IMR-90 (cell line): ENCODE measurements around the gene CHRNA7. TPM values are rescaled to one million over a fixed set of nuclear protein-coding genes. Genes with fewer than 3 reads are reported as not detected.

Source experiments
- ATAC-seq: fragments of 200-7000 bp; cut with Tn5 transposase; 2 replicates; pipeline ENCODE4 v1.9.1; 2020; ENCODE audit warnings: low read depth, mild to moderate bottlenecking, moderate library complexity
- BruUV-seq: library from RNA; stranded (reverse); fragments of 400-500 nt; replicated peaks from 2 replicates; lab custom pipeline; 2021; lab: Mats Ljungman, UMichigan
- CTCF ChIA-PET: fragments of 300-600 bp; formaldehyde crosslinking; extraction: SDS; loops from one replicate; lab custom pipeline; 2021; ENCODE audit warnings: antibody characterized with exemption; lab: Yijun Ruan, JAX
- POLR2A ChIA-PET: fragments of 300-600 bp; sonication (Branson Sonifier 250); formaldehyde crosslinking; loops from one replicate; lab custom pipeline; 2022; ENCODE audit warnings: antibody characterized with exemption; ENCODE audit not compliant: unreplicated experiment; lab: Charles Lee
- DNase-seq: peaks from one replicate; pipeline ENCODE4 v3.0.0; 2013
- H2AFZ ChIP-seq: replicated peaks from 2 replicates; pipeline ENCODE3; 2013; ENCODE audit warnings: low read length, mild to moderate bottlenecking; ENCODE audit not compliant: poor library complexity
- H2AK5ac ChIP-seq: 2 replicates; pipeline ENCODE4 v1.6.1; 2013; ENCODE audit warnings: low read depth, low read length, inconsistent platforms
- H2AK9ac ChIP-seq: replicated peaks from 2 replicates; pipeline ENCODE3; 2013; ENCODE audit warnings: mild to moderate bottlenecking, low read depth, low read length, moderate library complexity; ENCODE audit not compliant: poor library complexity
- H2BK120ac ChIP-seq: 2 replicates; pipeline ENCODE4 v1.6.1; 2013; ENCODE audit warnings: low read depth, low read length, inconsistent platforms
- H2BK15ac ChIP-seq: 3 replicates; pipeline ENCODE4 v1.6.1; 2013; ENCODE audit warnings: low read depth, low read length, inconsistent platforms
- H2BK20ac ChIP-seq: 2 replicates; pipeline ENCODE4 v1.6.1; 2013; ENCODE audit warnings: low read depth, mild to moderate bottlenecking, inconsistent platforms, low read length, moderate library complexity
- H2BK5ac ChIP-seq: 2 replicates; pipeline ENCODE4 v1.6.1; 2013; ENCODE audit warnings: mild to moderate bottlenecking, low read depth, low read length, inconsistent platforms; ENCODE audit not compliant: poor library complexity, severe bottlenecking
- H3K14ac ChIP-seq: replicated peaks from 2 replicates; pipeline ENCODE4 v1.6.1; 2013; ENCODE audit warnings: low read depth, low read length, inconsistent platforms
- H3K18ac ChIP-seq: 2 replicates; pipeline ENCODE4 v1.6.1; 2013; ENCODE audit warnings: low read depth, low read length, control low read depth
- H3K23ac ChIP-seq: 2 replicates; pipeline ENCODE4 v1.6.1; 2013; ENCODE audit warnings: low read depth, low read length, inconsistent platforms
- H3K27ac ChIP-seq: 2 replicates; pipeline ENCODE4 v1.5.1; 2013; ENCODE audit warnings: mild to moderate bottlenecking, control low read depth, low read length; ENCODE audit not compliant: insufficient read depth
- H3K27me3 ChIP-seq: 2 replicates; pipeline ENCODE4 v1.6.1; 2013; ENCODE audit warnings: low read length; ENCODE audit not compliant: control insufficient read depth, insufficient read depth
- H3K36me3 ChIP-seq: 2 replicates; pipeline ENCODE4 v1.6.1; 2013; ENCODE audit warnings: low read length, mixed read lengths; ENCODE audit not compliant: control insufficient read depth, insufficient read depth
- H3K4ac ChIP-seq: 2 replicates; pipeline ENCODE4 v1.6.1; 2013; ENCODE audit warnings: low read depth, low read length, inconsistent platforms
- H3K4me1 ChIP-seq: 2 replicates; pipeline ENCODE4 v1.6.1; 2013; ENCODE audit warnings: low read length, mixed read lengths; ENCODE audit not compliant: control insufficient read depth, insufficient read depth
- H3K4me2 ChIP-seq: 2 replicates; pipeline ENCODE4 v1.6.1; 2013; ENCODE audit warnings: low read depth, mild to moderate bottlenecking, control low read depth, low read length, moderate library complexity
- H3K4me3 ChIP-seq: 2 replicates; pipeline ENCODE4 v1.5.1; 2013; ENCODE audit warnings: low read depth, mild to moderate bottlenecking, control low read depth, low read length, moderate library complexity; ENCODE audit not compliant: insufficient read depth
- H3K56ac ChIP-seq: 2 replicates; pipeline ENCODE4 v1.6.1; 2013; ENCODE audit warnings: low read length, inconsistent platforms; ENCODE audit not compliant: insufficient read depth; ENCODE audit errors: extremely low read depth
- H3K79me1 ChIP-seq, 2 experiments: 2 replicates each; pipeline ENCODE4 v1.6.1; 2013; ENCODE audit warnings: low read length in 2 of 2, inconsistent platforms in 1 of 2, low read depth in 1 of 2
- H3K9ac ChIP-seq: 2 replicates; pipeline ENCODE4 v1.6.1; 2013; ENCODE audit warnings: low read depth, low read length, control low read depth
- H3K9me1 ChIP-seq: 2 replicates; pipeline ENCODE4 v1.6.1; 2013; ENCODE audit warnings: low read length, inconsistent platforms; ENCODE audit not compliant: insufficient read depth
- H3K9me3 ChIP-seq: 2 replicates; pipeline ENCODE4 v1.6.1; 2013; ENCODE audit warnings: low read length; ENCODE audit not compliant: control insufficient read depth, insufficient read depth
- H4K20me1 ChIP-seq: 2 replicates; pipeline ENCODE4 v1.6.1; 2013; ENCODE audit warnings: low read length, inconsistent platforms; ENCODE audit not compliant: insufficient read depth
- H4K5ac ChIP-seq: 2 replicates; pipeline ENCODE4 v1.6.1; 2013; ENCODE audit warnings: mild to moderate bottlenecking, low read depth, low read length, control low read depth
- H4K8ac ChIP-seq, 2 experiments: 2 replicates each; pipeline ENCODE4 v1.6.1; 2013; ENCODE audit warnings: low read depth in 2 of 2, low read length in 2 of 2, control low read depth in 1 of 2, inconsistent platforms in 1 of 2
- H4K91ac ChIP-seq: 2 replicates; pipeline ENCODE4 v1.6.1; 2013; ENCODE audit warnings: low read depth, low read length, inconsistent platforms; ENCODE audit not compliant: insufficient read depth
- BHLHE40 ChIP-seq: fragments of 150-350 bp; IDR thresholded peaks from 2 replicates; pipeline ENCODE4 v1.6.1; 2016; ENCODE audit warnings: mild to moderate bottlenecking, low read depth, low read length
- CEBPB ChIP-seq: IDR thresholded peaks from 2 replicates; pipeline ENCODE4 v1.6.1; 2012; ENCODE audit warnings: low read depth, low read length, improper control_type of control experiment
- CHD1 ChIP-seq: IDR thresholded peaks from 2 replicates; pipeline ENCODE4 v1.6.1; 2012; ENCODE audit warnings: low read depth, low read length, improper control_type of control experiment
- FOS ChIP-seq: fragments of 150-350 bp; IDR thresholded peaks from 2 replicates; pipeline ENCODE4 v1.6.1; 2016; ENCODE audit warnings: low read depth, low read length
- MAFK ChIP-seq: IDR thresholded peaks from 2 replicates; pipeline ENCODE4 v1.6.1; 2012; ENCODE audit warnings: low read depth, low read length, improper control_type of control experiment
- MAZ ChIP-seq: IDR thresholded peaks from 2 replicates; pipeline ENCODE4 v1.6.1; 2012; ENCODE audit warnings: low read depth, mild to moderate bottlenecking, low read length, improper control_type of control experiment, moderate library complexity, borderline replicate concordance
- MXI1 ChIP-seq: IDR thresholded peaks from 2 replicates; pipeline ENCODE4 v1.6.1; 2012; ENCODE audit warnings: low read depth, mild to moderate bottlenecking, low read length, moderate library complexity, borderline replicate concordance
- NFE2L2 ChIP-seq: fragments of 150-350 bp; IDR thresholded peaks from 2 replicates; pipeline ENCODE4 v1.6.1; 2016; ENCODE audit warnings: low read depth, mild to moderate bottlenecking, low read length
- RAD21 ChIP-seq: IDR thresholded peaks from 2 replicates; pipeline ENCODE4 v1.6.1; 2012; ENCODE audit warnings: low read length, improper control_type of control experiment
- RCOR1 ChIP-seq: IDR thresholded peaks from 2 replicates; pipeline ENCODE4 v1.6.1; 2012; ENCODE audit warnings: mild to moderate bottlenecking, low read length, improper control_type of control experiment; ENCODE audit not compliant: insufficient replicate concordance
- RFX5 ChIP-seq: IDR thresholded peaks from 2 replicates; pipeline ENCODE4 v1.8.0; 2012; ENCODE audit warnings: low read depth, mild to moderate bottlenecking, low read length, moderate library complexity
- SMC3 ChIP-seq: fragments of 150-350 bp; IDR thresholded peaks from 2 replicates; pipeline ENCODE4 v1.6.1; 2016; ENCODE audit warnings: low read depth, mild to moderate bottlenecking, antibody characterized with exemption, low read length, moderate library complexity
- WGBS, 2 experiments: methylation state at CpG; one replicate each; pipeline versions ENCODE4 v1.1.5 to v1.1.7; 2013; ENCODE audit warnings: missing lambda C conversion rate in 2 of 2; ENCODE audit not compliant: insufficient read length in 1 of 2; ENCODE audit errors: extremely low coverage in 2 of 2; 5-methylcytosine and 5-hydroxymethylcytosine counted together
- dilution Hi-C: fragments of 300-500 bp; cut with HindIII; formaldehyde crosslinking; loops from one replicate; pipeline ENCODE4 v1.14.3; 2018; ENCODE audit warnings: low sequenced_read_pairs; ENCODE audit not compliant: unreplicated experiment
- in situ Hi-C: fragments of 300-500 bp; cut with MboI; formaldehyde crosslinking; loops from 3 replicates; pipeline ENCODE4 v1.14.3; 2019; ENCODE audit warnings: low sequenced_read_pairs, inconsistent platforms, mixed read lengths
- intact Hi-C: fragments of 100-400 bp; cut with micrococcal nuclease; formaldehyde crosslinking; loops from 2 replicates; pipeline ENCODE4 v1.10.0; 2022
- polyA plus RNA-seq, 3 experiments: library from polyadenylated mRNA; depleted of rRNA; stranded (reverse); fragments of >200 nt; gene quantifications; 2 replicates each; pipeline ENCODE4 v1.2.3, GENCODE V29; 2012; ENCODE audit warnings: low replicate concordance in 1 of 3
- total RNA-seq: library from RNA; depleted of rRNA; stranded (reverse); fragments of >200 nt; gene quantifications from 2 replicates; pipeline ENCODE4 v1.2.3, GENCODE V29; 2012
- TF ChIP-seq, protein P1 (sequence below): fragments of 150-350 bp; IDR thresholded peaks from 2 replicates; pipeline ENCODE4 v1.6.1; 2016; ENCODE audit warnings: low read depth, mild to moderate bottlenecking, low read length, moderate library complexity, borderline replicate concordance
- TF ChIP-seq, protein P2 (sequence below): conservative IDR thresholded peaks from 2 replicates; pipeline ENCODE4 v1.5.1; 2012; ENCODE audit warnings: mild to moderate bottlenecking, low read depth, low read length, improper control_type of control experiment

The CHRNA7 gene
- total and polyA plus RNA-seq, 2 of the 4 experiments (the other 2 are of a cell fraction) = 0.10 TPM; not detected in 1

DNA sequence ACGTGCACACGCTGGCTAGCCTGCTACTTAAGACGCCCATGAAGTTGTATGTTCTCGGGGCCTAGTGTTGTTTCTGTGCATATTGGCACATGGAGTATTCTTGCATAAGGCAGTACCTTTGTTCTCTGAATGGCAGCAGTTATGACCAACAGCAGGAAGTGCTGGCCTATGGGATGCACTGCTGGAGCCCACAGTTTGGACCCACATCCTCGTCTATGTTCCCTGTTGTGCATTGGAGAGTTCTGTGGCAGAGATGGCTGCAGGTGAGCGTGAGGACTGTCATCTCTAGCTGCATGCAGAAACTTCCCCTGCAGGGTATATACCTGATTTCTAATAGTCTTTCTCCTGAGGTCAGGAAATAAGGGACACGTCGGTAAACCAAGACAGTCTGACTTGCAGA, 81.8 kb downstream of the CHRNA7 start:
- Histone ChIP-seq H3K9me1 (no peaks in the 10 kb centered on the region), H4K8ac (no peak overlapping the region), H3K4ac (no peak overlapping the region), H3K4me1 (no peaks in the 10 kb centered on the region), H3K27ac (no peak overlapping the region), H2AFZ (no peak overlapping the region), H3K27me3 (no peaks in the 10 kb centered on the region), H2BK5ac (no peak overlapping the region), H2BK20ac (no peak overlapping the region), H3K56ac (no peak overlapping the region), H3K9me3 (no peaks in the 10 kb centered on the region), H3K9ac (no peak overlapping the region), H3K4me2 (no peak overlapping the region), H2BK15ac (no peak overlapping the region), H2AK5ac (no peak overlapping the region), H3K14ac (no peak overlapping the region), H4K5ac (no peak overlapping the region), H3K4me3 (no peak overlapping the region), H4K20me1 (no peaks in the 10 kb centered on the region), H2BK120ac (no peak overlapping the region), H3K18ac (no peak overlapping the region), H3K36me3 (no peaks in the 10 kb centered on the region), H3K23ac (no peak overlapping the region), H3K79me1 (no peaks in the 10 kb centered on the region), H2AK9ac (no peak overlapping the region), H4K91ac (no peak overlapping the region)
- no TSS peak for BruUV-seq
- in situ Hi-C loops = no loop called here
- intact Hi-C loops = no loop called here
- ATAC-seq = no peak
- 80% methylated on average over 4 of the region's 8 CpGs; no CpG with 5 or more reads in 1 of the 2 experiments for WGBS, 2 experiments
- DNase-seq = no peak
- ChIA-PET CTCF (no interaction called here), POLR2A (no interaction called here)
- dilution Hi-C loops = no loop called here
- TF ChIP-seq RAD21 = no peak
- TF ChIP-seq RFX5 = no peak
- TF ChIP-seq RCOR1 = no peak
- TF ChIP-seq, protein P1, sequence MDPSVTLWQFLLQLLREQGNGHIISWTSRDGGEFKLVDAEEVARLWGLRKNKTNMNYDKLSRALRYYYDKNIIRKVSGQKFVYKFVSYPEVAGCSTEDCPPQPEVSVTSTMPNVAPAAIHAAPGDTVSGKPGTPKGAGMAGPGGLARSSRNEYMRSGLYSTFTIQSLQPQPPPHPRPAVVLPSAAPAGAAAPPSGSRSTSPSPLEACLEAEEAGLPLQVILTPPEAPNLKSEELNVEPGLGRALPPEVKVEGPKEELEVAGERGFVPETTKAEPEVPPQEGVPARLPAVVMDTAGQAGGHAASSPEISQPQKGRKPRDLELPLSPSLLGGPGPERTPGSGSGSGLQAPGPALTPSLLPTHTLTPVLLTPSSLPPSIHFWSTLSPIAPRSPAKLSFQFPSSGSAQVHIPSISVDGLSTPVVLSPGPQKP = no peak
- no peak for TF ChIP-seq CHD1
- TF ChIP-seq CEBPB = no peak
- TF ChIP-seq MAFK = no peak
- no peak for TF ChIP-seq MAZ
- no peak for TF ChIP-seq NFE2L2
- TF ChIP-seq, protein P2, sequence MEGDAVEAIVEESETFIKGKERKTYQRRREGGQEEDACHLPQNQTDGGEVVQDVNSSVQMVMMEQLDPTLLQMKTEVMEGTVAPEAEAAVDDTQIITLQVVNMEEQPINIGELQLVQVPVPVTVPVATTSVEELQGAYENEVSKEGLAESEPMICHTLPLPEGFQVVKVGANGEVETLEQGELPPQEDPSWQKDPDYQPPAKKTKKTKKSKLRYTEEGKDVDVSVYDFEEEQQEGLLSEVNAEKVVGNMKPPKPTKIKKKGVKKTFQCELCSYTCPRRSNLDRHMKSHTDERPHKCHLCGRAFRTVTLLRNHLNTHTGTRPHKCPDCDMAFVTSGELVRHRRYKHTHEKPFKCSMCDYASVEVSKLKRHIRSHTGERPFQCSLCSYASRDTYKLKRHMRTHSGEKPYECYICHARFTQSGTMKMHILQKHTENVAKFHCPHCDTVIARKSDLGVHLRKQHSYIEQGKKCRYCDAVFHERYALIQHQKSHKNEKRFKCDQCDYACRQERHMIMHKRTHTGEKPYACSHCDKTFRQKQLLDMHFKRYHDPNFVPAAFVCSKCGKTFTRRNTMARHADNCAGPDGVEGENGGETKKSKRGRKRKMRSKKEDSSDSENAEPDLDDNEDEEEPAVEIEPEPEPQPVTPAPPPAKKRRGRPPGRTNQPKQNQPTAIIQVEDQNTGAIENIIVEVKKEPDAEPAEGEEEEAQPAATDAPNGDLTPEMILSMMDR = no peak
- TF ChIP-seq BHLHE40 = no peak
- TF ChIP-seq SMC3 = no peak
- no peak for TF ChIP-seq MXI1
- TF ChIP-seq FOS = no peak
